GDM1 (cell line): Measurements from ENCODE around the gene INSYN1.

Experiments used
- DNase-seq: peaks from one replicate; lab custom pipeline; 2025; lab: John Stamatoyannopoulos, UW

INSYN1 gene

GRCh38 chr15:73773428-73773827 lies 20.3 kb upstream of the INSYN1 start:
- DNase-seq, result no peak

GRCh38 chr15:73771385-73772045 lies 18.4 kb upstream of the INSYN1 start:
- DNase-seq, result no peak

GRCh38 chr15:73770050-73770449 lies 16.9 kb upstream of the INSYN1 start:
- no peak for DNase-seq

GRCh38 chr15:73767806-73768501 lies 14.8 kb upstream of the INSYN1 start:
- DNase-seq, result no peak

GRCh38 chr15:73766598-73766997 lies 13.4 kb upstream of the INSYN1 start:
- no peak for DNase-seq

- DNase-seq, result no peak
These were observed 12.6 kb upstream of the INSYN1 start for GRCh38 chr15:73765778-73766177.

- DNase-seq, result no peak
These were observed 10.8 kb upstream of the INSYN1 start for GRCh38 chr15:73763931-73764330.

- DNase-seq, result no peak
These were observed 7.5 kb upstream of the INSYN1 start for GRCh38 chr15:73760330-73761329.

DNA sequence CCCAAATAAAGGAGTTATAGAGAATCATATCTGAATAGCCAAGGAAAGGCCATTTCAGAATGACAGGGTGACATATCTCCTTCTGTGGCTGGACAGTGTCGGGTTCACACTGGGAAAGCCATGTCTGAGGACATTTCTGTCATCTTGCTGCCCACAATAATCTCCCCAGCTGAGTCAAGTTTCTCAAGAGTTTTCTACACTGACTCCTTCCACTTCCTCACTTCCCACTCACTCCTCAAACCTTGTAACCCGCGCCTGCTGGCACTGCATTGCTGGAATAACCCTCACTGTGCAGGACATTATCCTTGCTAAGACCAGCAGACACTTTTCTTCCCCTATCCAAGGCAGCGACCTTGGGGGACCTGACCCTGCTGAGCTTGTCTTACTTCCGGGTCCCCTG lies 5.3 kb upstream of the INSYN1 start:
- no peak for DNase-seq

GRCh38 chr15:73757571-73757970 lies 4.4 kb upstream of the INSYN1 start:
- no peak for DNase-seq

GRCh38 chr15:73756947-73757513 lies 3.9 kb upstream of the INSYN1 start:
- DNase-seq, result no peak

DNA sequence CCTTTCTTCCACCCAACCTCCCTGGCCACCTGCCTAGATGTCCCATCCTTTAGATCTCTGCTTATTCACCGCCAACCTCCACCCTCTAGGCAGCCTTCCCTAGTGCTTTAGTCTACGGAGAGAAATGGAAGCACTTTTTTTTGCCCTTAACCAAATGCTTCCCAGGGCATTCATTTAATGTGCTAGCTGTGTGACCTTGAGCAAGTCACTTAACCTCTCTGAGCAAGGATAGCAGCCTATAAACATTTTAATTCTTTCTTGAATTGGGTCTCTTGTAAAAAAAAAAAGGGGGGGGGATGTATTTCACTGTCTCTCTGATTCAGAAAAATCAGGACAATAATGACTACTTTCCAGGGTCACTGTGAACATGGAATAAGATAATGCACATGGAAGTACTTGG lies 3.2 kb upstream of the INSYN1 start:
- no peak for DNase-seq

- no peak for DNase-seq
These were observed 2.8 kb upstream of the INSYN1 start for GRCh38 chr15:73755946-73756345.

DNA sequence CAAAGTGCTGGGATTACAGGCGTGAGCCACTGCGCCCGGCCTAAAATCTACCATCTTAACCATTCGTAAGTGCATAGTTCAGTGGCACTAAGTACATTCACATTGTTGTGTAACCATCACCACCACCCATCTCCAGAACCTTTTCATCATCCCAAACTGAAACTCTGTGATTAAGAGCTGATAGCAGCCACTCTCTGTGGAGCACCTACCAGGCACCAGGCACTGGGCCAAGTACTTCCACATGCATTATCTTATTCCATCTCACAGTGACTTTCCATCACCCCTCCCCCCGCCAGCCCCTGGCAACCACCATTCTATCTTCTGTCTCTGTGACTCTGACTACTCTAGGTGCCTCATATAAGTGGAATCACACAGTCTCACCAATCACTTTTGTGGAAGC lies 2.3 kb upstream of the INSYN1 start:
- no peak for DNase-seq

DNA sequence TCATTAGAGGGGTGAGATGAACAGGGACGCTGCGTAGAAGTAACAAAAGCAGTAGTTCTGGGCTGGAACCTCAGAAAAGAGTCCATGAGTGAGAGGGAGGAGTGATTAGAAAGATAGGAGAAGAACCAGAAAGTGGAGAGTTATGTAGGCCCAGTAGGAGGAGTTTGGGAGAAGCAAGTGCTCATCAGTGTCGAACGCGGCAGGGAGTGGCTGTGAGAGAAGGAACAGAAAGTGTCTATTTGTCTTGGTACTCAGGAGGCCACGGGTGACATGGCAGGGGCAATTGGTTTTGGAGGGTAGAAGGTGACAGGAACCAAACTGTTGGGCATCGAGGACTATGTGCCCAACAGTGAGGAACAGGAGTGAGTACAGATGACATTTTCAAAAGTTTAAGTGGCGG lies 1.3 kb upstream of the INSYN1 start:
- DNase-seq, result no peak

DNA sequence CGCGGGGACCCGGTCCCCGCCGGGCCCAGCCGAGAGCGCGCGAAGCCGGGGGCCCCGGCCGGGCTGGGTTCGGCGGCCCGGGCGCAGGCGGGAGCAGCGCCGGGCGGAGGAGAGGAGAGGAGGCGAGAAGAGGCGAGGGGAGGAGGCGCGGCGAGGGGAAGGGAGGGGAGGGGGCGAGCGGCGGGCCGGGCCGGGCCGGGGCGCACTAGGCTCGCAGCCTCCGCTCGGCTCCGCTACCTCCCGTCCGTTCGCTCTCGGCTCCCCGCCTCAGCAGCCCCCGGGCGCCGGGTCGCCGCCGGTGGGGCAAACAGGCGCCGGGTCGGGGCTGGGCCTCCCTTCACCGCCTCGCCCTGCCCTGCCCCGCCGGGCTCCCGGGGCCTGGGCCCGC lies 351 bp downstream of the INSYN1 start:
- DNase-seq, result no peak

- DNase-seq, result no peak
These were observed 999 bp downstream of the INSYN1 start for GRCh38 chr15:73751899-73752805.

DNA sequence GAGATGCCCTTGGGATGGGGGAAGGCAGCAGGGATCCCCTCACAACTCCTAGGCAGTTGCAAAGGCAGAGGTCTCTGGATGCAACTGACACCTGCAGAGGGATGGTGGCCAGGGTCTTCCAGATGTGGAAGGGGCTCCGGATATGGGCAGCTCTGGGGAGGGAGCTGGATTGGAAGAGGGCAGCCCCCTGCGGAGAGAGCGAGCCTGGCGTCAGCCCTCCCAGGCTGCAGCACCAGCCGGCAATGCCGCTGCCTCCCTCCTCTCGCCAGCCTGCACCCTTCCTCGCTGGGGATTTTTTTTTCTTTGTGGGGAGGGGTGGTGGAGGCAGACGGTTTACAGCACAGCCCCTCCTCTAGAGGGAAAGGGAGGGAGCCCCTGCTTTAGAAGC lies 1.6 kb downstream of the INSYN1 start:
- DNase-seq, result no peak

DNA sequence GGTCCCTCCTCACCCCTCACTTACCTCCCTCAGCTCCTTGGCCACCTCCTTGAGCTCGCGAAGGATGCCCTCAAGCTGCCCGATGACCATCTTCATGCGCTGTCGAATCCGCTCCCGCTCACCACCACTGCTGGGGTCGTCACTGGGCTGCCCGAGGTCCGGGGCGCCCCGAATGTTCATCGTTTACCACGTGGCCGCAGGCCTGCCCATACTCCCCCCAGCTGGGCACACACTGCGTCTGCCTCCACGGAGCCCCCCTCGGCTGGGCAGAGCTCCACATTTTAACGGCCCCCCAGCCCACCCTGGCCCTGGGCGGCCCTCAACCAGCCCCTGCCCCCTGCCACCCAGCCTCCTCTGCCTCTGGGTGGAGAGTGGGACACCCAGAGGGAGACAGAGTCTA lies 2.2 kb downstream of the INSYN1 start:
- no peak for DNase-seq

- DNase-seq, result no peak
These were observed 2.7 kb downstream of the INSYN1 start for GRCh38 chr15:73750438-73750837.

DNA sequence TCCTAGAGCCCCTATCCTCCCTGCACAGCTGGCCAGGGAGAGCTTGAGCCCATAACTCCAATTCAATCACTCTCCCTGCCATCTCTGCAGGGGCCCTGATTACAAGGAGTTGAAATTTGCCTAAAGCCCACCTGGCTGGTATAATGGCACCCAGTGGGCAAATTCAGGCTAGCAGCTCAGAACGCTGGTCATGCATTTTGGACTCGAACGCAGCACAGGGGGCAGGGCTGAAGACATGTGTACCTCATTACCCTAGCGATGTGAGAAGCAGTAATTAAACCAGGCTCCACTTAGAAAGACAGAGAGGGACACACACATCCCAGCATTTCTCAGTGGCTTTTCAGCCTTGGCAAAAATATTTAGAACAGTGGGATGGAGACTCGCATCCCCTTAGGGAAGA lies 3.2 kb downstream of the INSYN1 start:
- DNase-seq, result no peak
